Karpas-422 (cell line): ENCODE data around the gene KCNMB2. TPM values are rescaled to one million over a fixed set of nuclear protein-coding genes. Genes with fewer than 3 reads are reported as not detected.

Source experiments
- DNase-seq: peaks from one replicate; pipeline ENCODE4 v3.0.0-alpha.2; 2015
- H2AFZ ChIP-seq: fragments of 200-600 bp; sonication (generic); 2 replicates; pipeline ENCODE4 v1.6.1; 2014; ENCODE audit warnings: antibody characterized with exemption, low read length, mixed read lengths
- H3K27ac ChIP-seq: fragments of 200-600 bp; sonication (generic); 2 replicates; pipeline ENCODE4 v1.5.1; 2014; ENCODE audit warnings: mild to moderate bottlenecking, low read length, moderate library complexity
- H3K27me3 ChIP-seq: fragments of 200-600 bp; sonication (generic); 2 replicates; pipeline ENCODE4 v1.6.1; 2014; ENCODE audit warnings: low read length, mixed read lengths
- H3K36me3 ChIP-seq: fragments of 200-600 bp; sonication (generic); 2 replicates; pipeline ENCODE4 v1.6.1; 2014; ENCODE audit warnings: low read length, mixed read lengths; ENCODE audit not compliant: insufficient read depth
- H3K4me1 ChIP-seq: fragments of 200-600 bp; sonication (generic); 2 replicates; pipeline ENCODE4 v1.6.1; 2014; ENCODE audit warnings: mild to moderate bottlenecking, low read length, mixed read lengths
- H3K4me2 ChIP-seq: fragments of 200-600 bp; sonication (generic); 2 replicates; pipeline ENCODE4 v1.6.1; 2014; ENCODE audit warnings: low read length, low read depth, mild to moderate bottlenecking; ENCODE audit not compliant: poor library complexity, severe bottlenecking
- H3K4me3 ChIP-seq: fragments of 200-600 bp; sonication (generic); 2 replicates; pipeline ENCODE4 v1.5.1; 2014; ENCODE audit warnings: mild to moderate bottlenecking, antibody characterized with exemption, low read length, mixed read lengths
- H3K79me2 ChIP-seq: fragments of 200-600 bp; sonication (generic); 2 replicates; pipeline ENCODE4 v1.6.1; 2014; ENCODE audit warnings: mild to moderate bottlenecking, low read length, mixed read lengths
- H3K9ac ChIP-seq: fragments of 200-600 bp; sonication (generic); 2 replicates; pipeline ENCODE4 v1.6.0; 2014; ENCODE audit warnings: low read length
- H3K9me2 ChIP-seq: fragments of 200-600 bp; sonication (generic), shearing (Covaris generic); replicated peaks from 2 replicates; pipeline ENCODE4 v1.6.0; 2014; ENCODE audit warnings: mild to moderate bottlenecking, low read length, moderate library complexity; ENCODE audit not compliant: insufficient read depth
- H3K9me3 ChIP-seq: fragments of 300-700, 200-600 bp; sonication (generic); 2 replicates; pipeline ENCODE4 v1.6.1; 2014; ENCODE audit warnings: low read length, mixed read lengths
- H4K20me1 ChIP-seq: fragments of 200-600 bp; sonication (generic); 2 replicates; pipeline ENCODE4 v1.6.1; 2014; ENCODE audit warnings: mild to moderate bottlenecking, antibody characterized with exemption, low read length, low read depth; ENCODE audit not compliant: insufficient read depth
- total RNA-seq: library from RNA; depleted of rRNA; stranded (reverse); fragments of >200 nt; shearing (Covaris generic); gene quantifications from 2 replicates; pipeline ENCODE4 v1.2.3, GENCODE V29; 2014; ENCODE audit warnings: low replicate concordance

Gene KCNMB2
- total RNA-seq, 1 experiment from 2014 or later = not detected

GRCh38 chr3:178526291-178526690 is 9.9 kb upstream of the KCNMB2 start:
- H3K27me3 ChIP-seq = no peaks in the 10 kb centered on the region
- no peaks in the 10 kb centered on the region for H3K36me3 ChIP-seq
- H2AFZ ChIP-seq = no peak overlapping the region
- no peak overlapping the region for H3K4me2 ChIP-seq
- H4K20me1 ChIP-seq = no peaks in the 10 kb centered on the region
- H3K79me2 ChIP-seq = no peaks in the 10 kb centered on the region
- H3K9me3 ChIP-seq = no peaks in the 10 kb centered on the region
- no peak overlapping the region for H3K4me3 ChIP-seq
- no peak overlapping the region for H3K27ac ChIP-seq
- H3K9me2 ChIP-seq = no peaks in the 10 kb centered on the region
- no peaks in the 10 kb centered on the region for H3K4me1 ChIP-seq
- no peak overlapping the region for H3K9ac ChIP-seq
- no peak for DNase-seq

GRCh38 chr3:178527981-178528380 is 8.3 kb upstream of the KCNMB2 start:
- H3K4me2 ChIP-seq = no peak overlapping the region
- H3K27me3 ChIP-seq = no peaks in the 10 kb centered on the region
- DNase-seq = no peak
- no peak overlapping the region for H2AFZ ChIP-seq
- no peak overlapping the region for H3K4me3 ChIP-seq
- H3K9me2 ChIP-seq = no peaks in the 10 kb centered on the region
- no peak overlapping the region for H3K27ac ChIP-seq
- no peaks in the 10 kb centered on the region for H3K4me1 ChIP-seq
- no peaks in the 10 kb centered on the region for H3K79me2 ChIP-seq
- H3K9ac ChIP-seq = no peak overlapping the region
- H3K9me3 ChIP-seq = no peaks in the 10 kb centered on the region
- H4K20me1 ChIP-seq = no peaks in the 10 kb centered on the region
- no peaks in the 10 kb centered on the region for H3K36me3 ChIP-seq

GRCh38 chr3:178529606-178530225 is 6.5 kb upstream of the KCNMB2 start:
- DNase-seq = no peak
- no peak overlapping the region for H3K4me3 ChIP-seq
- H4K20me1 ChIP-seq = no peaks in the 10 kb centered on the region
- H2AFZ ChIP-seq = no peak overlapping the region
- no peak overlapping the region for H3K9ac ChIP-seq
- H3K79me2 ChIP-seq = no peaks in the 10 kb centered on the region
- H3K4me2 ChIP-seq = no peak overlapping the region
- H3K9me2 ChIP-seq = no peaks in the 10 kb centered on the region
- no peaks in the 10 kb centered on the region for H3K36me3 ChIP-seq
- no peaks in the 10 kb centered on the region for H3K4me1 ChIP-seq
- H3K9me3 ChIP-seq = no peaks in the 10 kb centered on the region
- no peaks in the 10 kb centered on the region for H3K27me3 ChIP-seq
- no peak overlapping the region for H3K27ac ChIP-seq

- Histone ChIP-seq H3K27me3 (no peaks in the 10 kb centered on the region), H3K9me3 (no peaks in the 10 kb centered on the region), H3K4me1 (no peaks in the 10 kb centered on the region), H3K4me2 (no peak overlapping the region), H3K36me3 (no peaks in the 10 kb centered on the region), H3K27ac (no peak overlapping the region), H3K4me3 (no peak overlapping the region), H2AFZ (no peak overlapping the region), H3K79me2 (no peaks in the 10 kb centered on the region), H4K20me1 (no peaks in the 10 kb centered on the region), H3K9ac (no peak overlapping the region), H3K9me2 (no peaks in the 10 kb centered on the region)
- DNase-seq = no peak
These were observed 3.8 kb upstream of the KCNMB2 start for GRCh38 chr3:178532476-178532875.

GRCh38 chr3:178537122-178537705 is 978 bp downstream of the KCNMB2 start:
- no peak overlapping the region for H2AFZ ChIP-seq

GRCh38 chr3:178538056-178538455 is 1.8 kb downstream of the KCNMB2 start:
- H3K9me2 ChIP-seq = no peaks in the 10 kb centered on the region
- no peak for DNase-seq
- no peak overlapping the region for H2AFZ ChIP-seq
- no peak overlapping the region for H3K4me2 ChIP-seq
- no peaks in the 10 kb centered on the region for H4K20me1 ChIP-seq
- H3K4me1 ChIP-seq = no peaks in the 10 kb centered on the region
- no peak overlapping the region for H3K27ac ChIP-seq
- H3K79me2 ChIP-seq = no peaks in the 10 kb centered on the region
- H3K9me3 ChIP-seq = no peaks in the 10 kb centered on the region
- no peak overlapping the region for H3K4me3 ChIP-seq
- H3K27me3 ChIP-seq = no peaks in the 10 kb centered on the region
- no peak overlapping the region for H3K9ac ChIP-seq
- H3K36me3 ChIP-seq = no peaks in the 10 kb centered on the region

More at GRCh38 chr3:178537122-178537705, 978 bp downstream of the KCNMB2 start:
- no peaks in the 10 kb centered on the region for H3K79me2 ChIP-seq
- H3K27ac ChIP-seq = no peak overlapping the region
- no peaks in the 10 kb centered on the region for H3K9me2 ChIP-seq
- no peak for DNase-seq
- H3K9me3 ChIP-seq = no peaks in the 10 kb centered on the region
- H4K20me1 ChIP-seq = no peaks in the 10 kb centered on the region
- no peaks in the 10 kb centered on the region for H3K27me3 ChIP-seq
- H3K9ac ChIP-seq = no peak overlapping the region
- no peaks in the 10 kb centered on the region for H3K4me1 ChIP-seq
- H3K4me2 ChIP-seq = no peak overlapping the region
- H3K36me3 ChIP-seq = no peaks in the 10 kb centered on the region
- H3K4me3 ChIP-seq = no peak overlapping the region

GRCh38 chr3:178540184-178540583 is 3.9 kb downstream of the KCNMB2 start:
- no peaks in the 10 kb centered on the region for H3K4me1 ChIP-seq
- H3K4me2 ChIP-seq = no peak overlapping the region
- no peaks in the 10 kb centered on the region for H3K9me3 ChIP-seq
- H3K79me2 ChIP-seq = no peaks in the 10 kb centered on the region
- no peaks in the 10 kb centered on the region for H3K9me2 ChIP-seq
- H3K27me3 ChIP-seq = no peaks in the 10 kb centered on the region
- no peak overlapping the region for H2AFZ ChIP-seq
- no peak overlapping the region for H3K9ac ChIP-seq
- H4K20me1 ChIP-seq = no peaks in the 10 kb centered on the region
- no peak overlapping the region for H3K27ac ChIP-seq
- H3K36me3 ChIP-seq = no peaks in the 10 kb centered on the region
- DNase-seq = no peak
- no peak overlapping the region for H3K4me3 ChIP-seq

GRCh38 chr3:178545337-178545736 is 9.1 kb downstream of the KCNMB2 start:
- Histone ChIP-seq H3K9me2 (no peaks in the 10 kb centered on the region), H3K9ac (no peak overlapping the region), H3K4me2 (no peak overlapping the region), H3K9me3 (no peaks in the 10 kb centered on the region), H3K79me2 (no peaks in the 10 kb centered on the region), H3K4me3 (no peak overlapping the region), H3K27ac (no peak overlapping the region), H4K20me1 (no peaks in the 10 kb centered on the region), H3K36me3 (no peaks in the 10 kb centered on the region), H3K4me1 (no peaks in the 10 kb centered on the region), H2AFZ (no peak overlapping the region), H3K27me3 (no peaks in the 10 kb centered on the region)
- no peak for DNase-seq
